HG02938 (cell line): ENCODE measurements around the gene HOXA7.

Source experiments
- ATAC-seq: cut with Tn5 transposase; IDR thresholded peaks from one replicate; pipeline ENCODE4 v1.9.1; 2021; ENCODE audit warnings: mild to moderate bottlenecking, moderate library complexity; ENCODE audit not compliant: unreplicated experiment

The HOXA7 gene

GRCh38 chr7:27109466-27110185, 46.8 kb downstream of the HOXA7 start:
- ATAC-seq: no peak

- no peak for ATAC-seq
Observed at GRCh38 chr7:27108390-27109127, 47.9 kb downstream of the HOXA7 start.

GRCh38 chr7:27107391-27108381, 48.8 kb downstream of the HOXA7 start:
- no peak for ATAC-seq

GRCh38 chr7:27106901-27107240, 49.6 kb downstream of the HOXA7 start:
- no peak for ATAC-seq

GRCh38 chr7:27106181-27106900, 50.1 kb downstream of the HOXA7 start:
- ATAC-seq: no peak

- no peak for ATAC-seq
Observed at GRCh38 chr7:27105301-27106031, 51.0 kb downstream of the HOXA7 start.

GRCh38 chr7:27104341-27105058, 52.0 kb downstream of the HOXA7 start:
- ATAC-seq: no peak
